ENCODE results near the gene TRIM41.

DNA sequence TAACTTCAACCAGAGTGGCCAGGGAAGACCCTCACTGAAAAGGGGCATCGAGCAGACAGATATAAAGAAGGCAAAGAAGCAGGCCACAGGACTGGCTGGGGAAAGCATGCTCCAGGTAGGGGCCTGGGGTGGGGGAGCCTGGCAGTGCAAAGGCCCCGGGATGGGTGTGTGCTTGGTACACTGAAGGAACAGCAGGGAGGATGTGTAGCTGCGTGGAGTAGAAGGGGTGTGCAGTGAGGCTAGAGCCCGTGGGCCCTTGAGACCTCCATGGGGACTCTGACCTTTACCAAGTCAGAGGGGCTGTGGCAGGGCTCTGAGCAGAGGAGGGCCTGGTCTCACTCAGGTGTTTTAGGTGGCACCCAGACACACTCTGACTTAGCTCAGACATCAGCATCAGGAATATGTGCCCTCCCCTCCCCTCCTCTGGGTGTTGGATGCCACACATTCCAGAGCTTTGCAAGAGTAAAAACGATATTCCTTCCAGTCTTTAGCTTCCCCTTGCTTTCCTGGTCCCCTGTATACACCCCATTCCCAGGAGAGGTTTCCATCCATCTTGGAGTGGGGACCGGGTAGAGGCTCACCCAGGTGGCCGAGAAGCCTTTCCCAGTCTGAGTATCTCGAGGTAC, 25.6 kb upstream of the TRIM41 start:
- TF ChIP-seq, protein P1, sequence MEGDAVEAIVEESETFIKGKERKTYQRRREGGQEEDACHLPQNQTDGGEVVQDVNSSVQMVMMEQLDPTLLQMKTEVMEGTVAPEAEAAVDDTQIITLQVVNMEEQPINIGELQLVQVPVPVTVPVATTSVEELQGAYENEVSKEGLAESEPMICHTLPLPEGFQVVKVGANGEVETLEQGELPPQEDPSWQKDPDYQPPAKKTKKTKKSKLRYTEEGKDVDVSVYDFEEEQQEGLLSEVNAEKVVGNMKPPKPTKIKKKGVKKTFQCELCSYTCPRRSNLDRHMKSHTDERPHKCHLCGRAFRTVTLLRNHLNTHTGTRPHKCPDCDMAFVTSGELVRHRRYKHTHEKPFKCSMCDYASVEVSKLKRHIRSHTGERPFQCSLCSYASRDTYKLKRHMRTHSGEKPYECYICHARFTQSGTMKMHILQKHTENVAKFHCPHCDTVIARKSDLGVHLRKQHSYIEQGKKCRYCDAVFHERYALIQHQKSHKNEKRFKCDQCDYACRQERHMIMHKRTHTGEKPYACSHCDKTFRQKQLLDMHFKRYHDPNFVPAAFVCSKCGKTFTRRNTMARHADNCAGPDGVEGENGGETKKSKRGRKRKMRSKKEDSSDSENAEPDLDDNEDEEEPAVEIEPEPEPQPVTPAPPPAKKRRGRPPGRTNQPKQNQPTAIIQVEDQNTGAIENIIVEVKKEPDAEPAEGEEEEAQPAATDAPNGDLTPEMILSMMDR (conservative IDR thresholded peaks at IDR 0.05; ENCODE audit: low read depth, low read length): no peak
- TF ChIP-seq EZH2phosphoT487 (IDR thresholded peaks at IDR 0.05; ENCODE audit: borderline replicate concordance, low read length): no peak

Data from PC-3 (cell line).